ENCODE data around the gene DHODH. TPM values are rescaled to one million over a fixed set of nuclear protein-coding genes. Genes with fewer than 3 reads are reported as not detected.

DHODH gene
- total RNA-seq, 1 experiment from 2014 or later, result 19.0 TPM

- ATAC-seq (no peak), DNase-seq (ENCODE audit: low spot score) (no peak)
- Mint-ChIP-seq H3K9me3 (peaks cover 5% of the 10 kb centered on the region; the same call in 1 of the 2 replicates), H3K4me1 (peaks cover 6% of the 10 kb centered on the region), H3K27ac (no peak overlapping the region), H3K36me3 (no peaks in the 10 kb centered on the region), H3K27me3 (ENCODE audit: low read depth) (peaks cover 3% of the 10 kb centered on the region; the same call in 1 of the 2 replicates), H3K4me3 (no peak overlapping the region)
- CTCF ChIA-PET, result interaction anchor here (0.7 kb wide), 1 partner anchor 9 kb away, joined by 4 read pairs; no protein-coding TSS in a partner anchor
- POLR2A ChIA-PET, result no interaction called here
- TF ChIP-seq IRF2 (CRISPR knock-in tag; IDR thresholded peaks at IDR 0.05; ENCODE audit: borderline replicate concordance, low read depth) (no peak), CTCF (IDR thresholded peaks at IDR 0.05) (no peak), JUN (CRISPR knock-in tag; IDR thresholded peaks at IDR 0.05) (no peak), SP1 (CRISPR knock-in tag; conservative IDR thresholded peaks at IDR 0.05) (no peak), ATF1 (CRISPR knock-in tag; IDR thresholded peaks at IDR 0.05) (no peak), FOXK1 (CRISPR knock-in tag; IDR thresholded peaks at IDR 0.05) (no peak), EMX1 (CRISPR knock-in tag; IDR thresholded peaks at IDR 0.05) (no peak), AR (CRISPR knock-in tag; IDR thresholded peaks at IDR 0.05) (no peak), MXD4 (CRISPR knock-in tag; IDR thresholded peaks at IDR 0.05; ENCODE audit: borderline replicate concordance) (no peak)
- TF ChIP-seq, protein P1, sequence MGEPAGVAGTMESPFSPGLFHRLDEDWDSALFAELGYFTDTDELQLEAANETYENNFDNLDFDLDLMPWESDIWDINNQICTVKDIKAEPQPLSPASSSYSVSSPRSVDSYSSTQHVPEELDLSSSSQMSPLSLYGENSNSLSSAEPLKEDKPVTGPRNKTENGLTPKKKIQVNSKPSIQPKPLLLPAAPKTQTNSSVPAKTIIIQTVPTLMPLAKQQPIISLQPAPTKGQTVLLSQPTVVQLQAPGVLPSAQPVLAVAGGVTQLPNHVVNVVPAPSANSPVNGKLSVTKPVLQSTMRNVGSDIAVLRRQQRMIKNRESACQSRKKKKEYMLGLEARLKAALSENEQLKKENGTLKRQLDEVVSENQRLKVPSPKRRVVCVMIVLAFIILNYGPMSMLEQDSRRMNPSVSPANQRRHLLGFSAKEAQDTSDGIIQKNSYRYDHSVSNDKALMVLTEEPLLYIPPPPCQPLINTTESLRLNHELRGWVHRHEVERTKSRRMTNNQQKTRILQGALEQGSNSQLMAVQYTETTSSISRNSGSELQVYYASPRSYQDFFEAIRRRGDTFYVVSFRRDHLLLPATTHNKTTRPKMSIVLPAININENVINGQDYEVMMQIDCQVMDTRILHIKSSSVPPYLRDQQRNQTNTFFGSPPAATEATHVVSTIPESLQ (CRISPR knock-in tag; IDR thresholded peaks at IDR 0.05), result no peak
- TF ChIP-seq, protein P2, sequence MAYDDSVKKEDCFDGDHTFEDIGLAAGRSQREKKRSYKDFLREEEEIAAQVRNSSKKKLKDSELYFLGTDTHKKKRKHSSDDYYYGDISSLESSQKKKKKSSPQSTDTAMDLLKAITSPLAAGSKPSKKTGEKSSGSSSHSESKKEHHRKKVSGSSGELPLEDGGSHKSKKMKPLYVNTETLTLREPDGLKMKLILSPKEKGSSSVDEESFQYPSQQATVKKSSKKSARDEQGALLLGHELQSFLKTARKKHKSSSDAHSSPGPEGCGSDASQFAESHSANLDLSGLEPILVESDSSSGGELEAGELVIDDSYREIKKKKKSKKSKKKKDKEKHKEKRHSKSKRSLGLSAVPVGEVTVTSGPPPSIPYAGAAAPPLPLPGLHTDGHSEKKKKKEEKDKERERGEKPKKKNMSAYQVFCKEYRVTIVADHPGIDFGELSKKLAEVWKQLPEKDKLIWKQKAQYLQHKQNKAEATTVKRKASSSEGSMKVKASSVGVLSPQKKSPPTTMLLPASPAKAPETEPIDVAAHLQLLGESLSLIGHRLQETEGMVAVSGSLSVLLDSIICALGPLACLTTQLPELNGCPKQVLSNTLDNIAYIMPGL (CRISPR knock-in tag; IDR thresholded peaks at IDR 0.05), result no peak
- TF ChIP-seq, protein P3, sequence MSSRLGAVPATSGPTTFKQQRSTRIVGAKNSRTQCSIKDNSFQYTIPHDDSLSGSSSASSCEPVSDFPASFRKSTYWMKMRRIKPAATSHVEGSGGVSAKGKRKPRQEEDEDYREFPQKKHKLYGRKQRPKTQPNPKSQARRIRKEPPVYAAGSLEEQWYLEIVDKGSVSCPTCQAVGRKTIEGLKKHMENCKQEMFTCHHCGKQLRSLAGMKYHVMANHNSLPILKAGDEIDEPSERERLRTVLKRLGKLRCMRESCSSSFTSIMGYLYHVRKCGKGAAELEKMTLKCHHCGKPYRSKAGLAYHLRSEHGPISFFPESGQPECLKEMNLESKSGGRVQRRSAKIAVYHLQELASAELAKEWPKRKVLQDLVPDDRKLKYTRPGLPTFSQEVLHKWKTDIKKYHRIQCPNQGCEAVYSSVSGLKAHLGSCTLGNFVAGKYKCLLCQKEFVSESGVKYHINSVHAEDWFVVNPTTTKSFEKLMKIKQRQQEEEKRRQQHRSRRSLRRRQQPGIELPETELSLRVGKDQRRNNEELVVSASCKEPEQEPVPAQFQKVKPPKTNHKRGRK (CRISPR knock-in tag; IDR thresholded peaks at IDR 0.05; ENCODE audit: borderline replicate concordance), result no peak
- TF ChIP-seq, protein P4, sequence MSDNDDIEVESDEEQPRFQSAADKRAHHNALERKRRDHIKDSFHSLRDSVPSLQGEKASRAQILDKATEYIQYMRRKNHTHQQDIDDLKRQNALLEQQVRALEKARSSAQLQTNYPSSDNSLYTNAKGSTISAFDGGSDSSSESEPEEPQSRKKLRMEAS (CRISPR knock-in tag; IDR thresholded peaks at IDR 0.05), result no peak
Observed at GRCh38 chr16:72068930-72069329, 60.4 kb downstream of the DHODH start.
